H9 (cell line): ENCODE results near the gene ABCA10. TPM values are rescaled to one million over a fixed set of nuclear protein-coding genes. Genes with fewer than 3 reads are reported as not detected.
"Not testable (repeated sequence)": the region's sequence is repeated elsewhere in the genome, so short reads cannot be mapped to it uniquely, and the experiment has no call there.

Experiments used
- DNase-seq: peaks from one replicate; pipeline ENCODE4 v3.0.0-alpha.2; 2017
- H2AFZ ChIP-seq: one replicate; pipeline ENCODE4 v1.6.1; 2013; ENCODE audit warnings: mild to moderate bottlenecking, low read length, control low read depth, moderate library complexity
- H2AK5ac ChIP-seq: 2 replicates; pipeline ENCODE4 v1.6.1; 2013; ENCODE audit warnings: low read length, control low read depth, mixed read lengths; ENCODE audit not compliant: insufficient read length
- H2BK120ac ChIP-seq: one replicate; pipeline ENCODE4 v1.6.1; 2013; ENCODE audit warnings: low read depth, mild to moderate bottlenecking, low read length, control low read depth, inconsistent platforms; ENCODE audit not compliant: poor library complexity, severe bottlenecking
- H2BK12ac ChIP-seq: 2 replicates; pipeline ENCODE4 v1.6.1; 2013; ENCODE audit warnings: low read length, control low read depth, mixed read lengths, low read depth; ENCODE audit not compliant: insufficient read length
- H2BK15ac ChIP-seq: 2 replicates; pipeline ENCODE4 v1.6.1; 2013; ENCODE audit warnings: low read depth, low read length, control low read depth
- H2BK20ac ChIP-seq: one replicate; pipeline ENCODE4 v1.6.1; 2013; ENCODE audit warnings: low read depth, mild to moderate bottlenecking, low read length, control low read depth, inconsistent platforms; ENCODE audit not compliant: poor library complexity, severe bottlenecking
- H2BK5ac ChIP-seq: 2 replicates; pipeline ENCODE4 v1.6.1; 2013; ENCODE audit warnings: low read length, control low read depth, mixed read lengths; ENCODE audit not compliant: insufficient read length
- H3K14ac ChIP-seq: 2 replicates; pipeline ENCODE4 v1.6.1; 2013; ENCODE audit warnings: low read length, control low read depth; ENCODE audit not compliant: insufficient read depth
- H3K18ac ChIP-seq: 2 replicates; pipeline ENCODE4 v1.6.1; 2013; ENCODE audit warnings: low read depth, mild to moderate bottlenecking, mixed read lengths, low read length, control low read depth; ENCODE audit not compliant: insufficient read length
- H3K23ac ChIP-seq: 2 replicates; pipeline ENCODE4 v1.6.1; 2013; ENCODE audit warnings: low read length, control low read depth, mixed read lengths, low read depth; ENCODE audit not compliant: insufficient read length
- H3K23me2 ChIP-seq: 2 replicates; pipeline ENCODE4 v1.6.1; 2013; ENCODE audit warnings: low read depth, mild to moderate bottlenecking, mixed read lengths, low read length, control low read depth; ENCODE audit not compliant: insufficient read length, poor library complexity, severe bottlenecking
- H3K27ac ChIP-seq: 2 replicates; pipeline ENCODE4 v1.5.1; 2013; ENCODE audit warnings: low read length, control low read depth, mixed read lengths, low read depth; ENCODE audit not compliant: insufficient read length
- H3K27me3 ChIP-seq: 2 replicates; pipeline ENCODE4 v1.6.1; 2013; ENCODE audit warnings: low read length, control low read depth, inconsistent platforms; ENCODE audit not compliant: insufficient read depth
- H3K4ac ChIP-seq: 2 replicates; pipeline ENCODE4 v1.6.1; 2013; ENCODE audit warnings: low read depth, mild to moderate bottlenecking, control low read depth, inconsistent platforms, low read length, moderate library complexity
- H3K4me1 ChIP-seq: 2 replicates; pipeline ENCODE4 v1.6.1; 2013; ENCODE audit warnings: low read length, control low read depth, inconsistent platforms; ENCODE audit not compliant: insufficient read depth
- H3K4me2 ChIP-seq: 2 replicates; pipeline ENCODE4 v1.6.1; 2013; ENCODE audit warnings: low read length, control low read depth, mixed read lengths; ENCODE audit not compliant: insufficient read length, insufficient read depth
- H3K56ac ChIP-seq: 2 replicates; pipeline ENCODE4 v1.6.1; 2013; ENCODE audit warnings: low read depth, mild to moderate bottlenecking, mixed read lengths, low read length, control low read depth; ENCODE audit not compliant: insufficient read length
- H3K79me1 ChIP-seq: 2 replicates; pipeline ENCODE4 v1.6.1; 2013; ENCODE audit warnings: low read depth, mild to moderate bottlenecking, moderate library complexity, low read length, control low read depth, inconsistent platforms; ENCODE audit not compliant: insufficient read depth, poor library complexity, severe bottlenecking
- H3K79me2 ChIP-seq: 2 replicates; pipeline ENCODE4 v1.6.1; 2013; ENCODE audit warnings: low read length, control low read depth, inconsistent platforms; ENCODE audit not compliant: insufficient read depth
- H3K9ac ChIP-seq: 2 replicates; pipeline ENCODE4 v1.6.1; 2013; ENCODE audit warnings: low read length, control low read depth, mixed read lengths; ENCODE audit not compliant: insufficient read length; ENCODE audit errors: extremely low read depth
- H3K9me3 ChIP-seq: one replicate; pipeline ENCODE4 v1.6.1; 2013; ENCODE audit warnings: low read depth, low read length, inconsistent platforms; ENCODE audit not compliant: control insufficient read depth
- H3T11ph ChIP-seq: one replicate; pipeline ENCODE4 v1.6.1; 2013; ENCODE audit warnings: mild to moderate bottlenecking, low read length, control low read depth, inconsistent platforms
- H4K20me1 ChIP-seq: one replicate; pipeline ENCODE4 v1.6.1; 2013; ENCODE audit not compliant: control insufficient read depth, insufficient read length, insufficient read depth
- H4K5ac ChIP-seq: 2 replicates; pipeline ENCODE4 v1.6.1; 2013; ENCODE audit warnings: low read depth, mild to moderate bottlenecking, mixed read lengths, low read length, control low read depth; ENCODE audit not compliant: insufficient read length
- H4K8ac ChIP-seq: replicated peaks from 2 replicates; pipeline ENCODE4 v1.6.1; 2013; ENCODE audit warnings: low read length, control low read depth, mixed read lengths, low read depth; ENCODE audit not compliant: insufficient read length
- H4K91ac ChIP-seq: 2 replicates; pipeline ENCODE4 v1.6.1; 2013; ENCODE audit warnings: low read depth, mild to moderate bottlenecking, moderate library complexity, mixed read lengths, low read length, control low read depth; ENCODE audit not compliant: insufficient read length
- H3K27ac Mint-ChIP-seq, 3 experiments: 2 replicates in 2 of 3; 3 replicates in 1 of 3; pipeline ENCODE4 v1.8.0; 2020 to 2021; ENCODE audit warnings: mixed read lengths in 3 of 3, mild to moderate bottlenecking in 1 of 3, moderate library complexity in 1 of 3
- H3K27me3 Mint-ChIP-seq: 2 replicates; pipeline ENCODE4 v1.8.0; 2021; ENCODE audit warnings: low read depth, mild to moderate bottlenecking, moderate library complexity, mixed read lengths
- H3K36me3 Mint-ChIP-seq, 3 experiments: 2 replicates in 2 of 3; 3 replicates in 1 of 3; pipeline ENCODE4 v1.8.0; 2020 to 2021; ENCODE audit warnings: low read depth in 3 of 3, mixed read lengths in 3 of 3; ENCODE audit not compliant: insufficient read depth in 1 of 3
- H3K4me1 Mint-ChIP-seq, 2 experiments: 2 replicates each; pipeline ENCODE4 v1.8.0; 2020; ENCODE audit warnings: mixed read lengths in 2 of 2
- H3K4me3 Mint-ChIP-seq, 2 experiments: 2 replicates in 1 of 2; 3 replicates in 1 of 2; pipeline ENCODE4 v1.8.0; 2020 to 2021; ENCODE audit warnings: mild to moderate bottlenecking in 2 of 2, mixed read lengths in 2 of 2, moderate library complexity in 1 of 2
- H3K9me3 Mint-ChIP-seq, 2 experiments: 2 replicates in 1 of 2; 3 replicates in 1 of 2; pipeline ENCODE4 v1.8.0; 2020; ENCODE audit warnings: mild to moderate bottlenecking in 2 of 2, mixed read lengths in 2 of 2, moderate library complexity in 1 of 2
- WGBS: extraction: QIAGEN DNeasy Blood & Tissue Kit; methylation state at CpG from one replicate; pipeline ENCODE4 v1.1.7; 2013; ENCODE audit warnings: missing lambda C conversion rate, low lambda C conversion rate, mixed read lengths; ENCODE audit not compliant: insufficient read length; ENCODE audit errors: extremely low coverage; 5-methylcytosine and 5-hydroxymethylcytosine counted together
- long read RNA-seq: library from polyadenylated mRNA; unstranded; transcript quantifications from one replicate; pipeline ENCODE4 v2.0.0, GENCODE V29; 2020
- total RNA-seq: library from RNA; stranded (reverse); gene quantifications from 2 replicates; pipeline ENCODE4 v1.2.1, GENCODE V29; 2021
- TF ChIP-seq, protein P1 (sequence below): fragments of 200-600 bp; sonication (generic); conservative IDR thresholded peaks from 3 replicates; pipeline ENCODE4 v1.8.0; 2021; ENCODE audit warnings: antibody characterized with exemption, mild to moderate bottlenecking

The ABCA10 gene, protein sequence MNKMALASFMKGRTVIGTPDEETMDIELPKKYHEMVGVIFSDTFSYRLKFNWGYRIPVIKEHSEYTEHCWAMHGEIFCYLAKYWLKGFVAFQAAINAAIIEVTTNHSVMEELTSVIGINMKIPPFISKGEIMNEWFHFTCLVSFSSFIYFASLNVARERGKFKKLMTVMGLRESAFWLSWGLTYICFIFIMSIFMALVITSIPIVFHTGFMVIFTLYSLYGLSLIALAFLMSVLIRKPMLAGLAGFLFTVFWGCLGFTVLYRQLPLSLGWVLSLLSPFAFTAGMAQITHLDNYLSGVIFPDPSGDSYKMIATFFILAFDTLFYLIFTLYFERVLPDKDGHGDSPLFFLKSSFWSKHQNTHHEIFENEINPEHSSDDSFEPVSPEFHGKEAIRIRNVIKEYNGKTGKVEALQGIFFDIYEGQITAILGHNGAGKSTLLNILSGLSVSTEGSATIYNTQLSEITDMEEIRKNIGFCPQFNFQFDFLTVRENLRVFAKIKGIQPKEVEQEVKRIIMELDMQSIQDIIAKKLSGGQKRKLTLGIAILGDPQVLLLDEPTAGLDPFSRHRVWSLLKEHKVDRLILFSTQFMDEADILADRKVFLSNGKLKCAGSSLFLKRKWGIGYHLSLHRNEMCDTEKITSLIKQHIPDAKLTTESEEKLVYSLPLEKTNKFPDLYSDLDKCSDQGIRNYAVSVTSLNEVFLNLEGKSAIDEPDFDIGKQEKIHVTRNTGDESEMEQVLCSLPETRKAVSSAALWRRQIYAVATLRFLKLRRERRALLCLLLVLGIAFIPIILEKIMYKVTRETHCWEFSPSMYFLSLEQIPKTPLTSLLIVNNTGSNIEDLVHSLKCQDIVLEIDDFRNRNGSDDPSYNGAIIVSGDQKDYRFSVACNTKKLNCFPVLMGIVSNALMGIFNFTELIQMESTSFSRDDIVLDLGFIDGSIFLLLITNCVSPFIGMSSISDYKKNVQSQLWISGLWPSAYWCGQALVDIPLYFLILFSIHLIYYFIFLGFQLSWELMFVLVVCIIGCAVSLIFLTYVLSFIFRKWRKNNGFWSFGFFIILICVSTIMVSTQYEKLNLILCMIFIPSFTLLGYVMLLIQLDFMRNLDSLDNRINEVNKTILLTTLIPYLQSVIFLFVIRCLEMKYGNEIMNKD (N-terminal part only)
- not detected in 2 replicates for total RNA-seq
- long read RNA-seq: 0 reads

DNA sequence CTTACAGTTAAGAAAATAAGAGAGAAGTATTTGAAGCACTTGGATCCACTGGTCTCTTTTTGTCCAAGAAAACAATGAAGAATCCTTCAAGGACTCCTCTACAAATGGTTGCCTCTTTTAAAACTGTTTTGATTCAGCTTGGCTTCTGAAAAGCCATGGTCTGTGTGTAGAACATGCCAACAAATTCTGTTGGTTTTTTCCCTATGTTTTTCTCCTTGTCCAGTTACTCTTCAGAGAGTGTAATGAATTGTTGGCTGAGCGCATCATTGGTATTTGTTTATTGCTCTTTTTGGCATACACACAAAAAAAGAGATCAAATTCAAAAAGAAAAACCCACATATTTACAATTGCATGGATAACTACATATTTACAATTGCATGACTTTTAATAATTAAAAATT, at the start of gene ABCA10:
ABCA10 (minus strand) TSS at position 249 of the 400 bp plus-strand sequence. CDS start 3,466 bp downstream, outside the sequence.
- no peak within 1 kb of the TSS for H3K18ac ChIP-seq
- H3K27ac ChIP-seq: no peak within 1 kb of the TSS
- H2AK5ac ChIP-seq: no peak within 1 kb of the TSS
- H3K56ac ChIP-seq: no peak within 1 kb of the TSS
- H3K4ac ChIP-seq: no peak within 1 kb of the TSS
- no peak within 1 kb of the TSS for H2BK15ac ChIP-seq
- H4K5ac ChIP-seq: no peak within 1 kb of the TSS
- no peak within 1 kb of the TSS for H4K8ac ChIP-seq
- no peak within 1 kb of the TSS for H2AFZ ChIP-seq
- H3K4me1 Mint-ChIP-seq: no peaks in the 10 kb centered on the region
- no peak within 1 kb of the TSS for H3K4me2 ChIP-seq
- no peaks in the 10 kb centered on the region for H3K23me2 ChIP-seq
- H3K9me3 Mint-ChIP-seq: peaks cover 4% of the 10 kb centered on the region in 2 experiments; a peak in 4 of 5 replicates
- H3K9me3 ChIP-seq: no peaks in the 10 kb centered on the region
- peaks cover 0 to 7% (median 0%) of the 10 kb centered on the region in 3 experiments; a peak in 1 of 7 replicates for H3K36me3 Mint-ChIP-seq
- H3K79me1 ChIP-seq: no peaks in the 10 kb centered on the region
- WGBS: no CpG with 5 or more reads among the region's 1 CpG
- H2BK120ac ChIP-seq: no peak within 1 kb of the TSS
- H3K79me2 ChIP-seq: no peaks in the 10 kb centered on the region
- no peak within 1 kb of the TSS for H2BK5ac ChIP-seq
- no peak within 1 kb of the TSS for H3K23ac ChIP-seq
- H2BK20ac ChIP-seq: no peak within 1 kb of the TSS
- no peak within 1 kb of the TSS for H3K27ac Mint-ChIP-seq
- TF ChIP-seq, protein P1, sequence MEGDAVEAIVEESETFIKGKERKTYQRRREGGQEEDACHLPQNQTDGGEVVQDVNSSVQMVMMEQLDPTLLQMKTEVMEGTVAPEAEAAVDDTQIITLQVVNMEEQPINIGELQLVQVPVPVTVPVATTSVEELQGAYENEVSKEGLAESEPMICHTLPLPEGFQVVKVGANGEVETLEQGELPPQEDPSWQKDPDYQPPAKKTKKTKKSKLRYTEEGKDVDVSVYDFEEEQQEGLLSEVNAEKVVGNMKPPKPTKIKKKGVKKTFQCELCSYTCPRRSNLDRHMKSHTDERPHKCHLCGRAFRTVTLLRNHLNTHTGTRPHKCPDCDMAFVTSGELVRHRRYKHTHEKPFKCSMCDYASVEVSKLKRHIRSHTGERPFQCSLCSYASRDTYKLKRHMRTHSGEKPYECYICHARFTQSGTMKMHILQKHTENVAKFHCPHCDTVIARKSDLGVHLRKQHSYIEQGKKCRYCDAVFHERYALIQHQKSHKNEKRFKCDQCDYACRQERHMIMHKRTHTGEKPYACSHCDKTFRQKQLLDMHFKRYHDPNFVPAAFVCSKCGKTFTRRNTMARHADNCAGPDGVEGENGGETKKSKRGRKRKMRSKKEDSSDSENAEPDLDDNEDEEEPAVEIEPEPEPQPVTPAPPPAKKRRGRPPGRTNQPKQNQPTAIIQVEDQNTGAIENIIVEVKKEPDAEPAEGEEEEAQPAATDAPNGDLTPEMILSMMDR: no peak
- H3K14ac ChIP-seq: no peak within 1 kb of the TSS
- H4K20me1 ChIP-seq: no peaks in the 10 kb centered on the region
- no peaks in the 10 kb centered on the region for H3K27me3 Mint-ChIP-seq
- no peaks in the 10 kb centered on the region for H3K4me1 ChIP-seq
- no peak for DNase-seq
- no peak within 1 kb of the TSS for H2BK12ac ChIP-seq
- no peak within 1 kb of the TSS for H3T11ph ChIP-seq
- H4K91ac ChIP-seq: no peak within 1 kb of the TSS
- no peak within 1 kb of the TSS for H3K4me3 Mint-ChIP-seq
- no peaks in the 10 kb centered on the region for H3K27me3 ChIP-seq
- H3K9ac ChIP-seq: no peak within 1 kb of the TSS

DNA sequence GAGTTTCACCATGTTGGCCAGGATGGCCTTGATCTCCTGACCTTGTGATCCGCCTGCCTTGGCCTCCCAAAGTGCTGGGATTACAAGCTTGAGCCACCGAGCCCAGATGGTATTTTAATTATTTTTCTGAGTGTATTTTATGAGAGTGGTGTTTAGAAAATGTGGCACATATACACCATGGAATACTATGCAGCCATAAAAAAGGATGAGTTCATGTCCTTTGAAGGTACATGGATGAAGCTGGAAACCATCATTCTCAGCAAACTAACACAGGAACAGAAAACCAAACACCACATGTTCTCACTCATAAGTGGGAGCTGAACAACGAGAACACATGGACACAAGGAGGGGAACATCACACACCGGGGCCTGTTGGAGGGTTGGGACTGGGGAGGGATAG, 47.7 kb upstream of the ABCA10 start:
- not testable (repeated sequence) for H3K4me3 Mint-ChIP-seq, H3K27ac ChIP-seq, H3K9me3 Mint-ChIP-seq, H3K79me2 ChIP-seq, H3K4ac ChIP-seq, H3K27ac Mint-ChIP-seq, H3K23ac ChIP-seq, H3K56ac ChIP-seq, H3K4me2 ChIP-seq, H3K14ac ChIP-seq, H3K4me1 ChIP-seq, H3K27me3 ChIP-seq, H2BK12ac ChIP-seq, H3K27me3 Mint-ChIP-seq, H3K18ac ChIP-seq, H2AK5ac ChIP-seq, H4K91ac ChIP-seq, H2AFZ ChIP-seq, H4K20me1 ChIP-seq, H4K5ac ChIP-seq, H3K36me3 Mint-ChIP-seq, H3K79me1 ChIP-seq, H2BK15ac ChIP-seq, DNase-seq, H3T11ph ChIP-seq, H2BK120ac ChIP-seq, H3K9ac ChIP-seq, H4K8ac ChIP-seq, H3K4me1 Mint-ChIP-seq, H3K23me2 ChIP-seq, H3K9me3 ChIP-seq, H2BK20ac ChIP-seq, H2BK5ac ChIP-seq
- WGBS: no CpG with 5 or more reads among the region's 4 CpGs
